Motor neuron (in vitro differentiated cells): ENCODE measurements around the gene MRI1. TPM values are rescaled to one million over a fixed set of nuclear protein-coding genes. Genes with fewer than 3 reads are reported as not detected.
"Not testable (repeated sequence)": the region's sequence is repeated elsewhere in the genome, so short reads cannot be mapped to it uniquely, and the experiment has no call there.

Source experiments
- ATAC-seq, 8 experiments: fragments of 200-7000 bp; cut with Tn5 transposase; replicated peaks in 6 of 8; 2 replicates each; pipeline ENCODE4 v1.8.0; 2021; ENCODE audit warnings: mild to moderate bottlenecking in 8 of 8, moderate library complexity in 8 of 8
- H3K27ac ChIP-seq, 2 donors: fragments of 250-450 bp; sonication (Bioruptor Pico); 2 replicates each; pipeline ENCODE4 v1.9.0; 2021; ENCODE audit warnings: antibody characterized with exemption in 2 of 2, mild to moderate bottlenecking in 2 of 2, moderate library complexity in 1 of 2
- H3K4me1 ChIP-seq, 2 donors: fragments of 250-450 bp; sonication (Bioruptor Pico); replicated peaks in 1 of 2; 2 replicates each; pipeline ENCODE4 v1.6.1; 2021; ENCODE audit warnings: antibody characterized with exemption in 2 of 2, mild to moderate bottlenecking in 2 of 2, moderate library complexity in 1 of 2
- H3K4me3 ChIP-seq, 5 donors: fragments of 250-450 bp; sonication (Bioruptor Pico); 2 replicates each; pipeline ENCODE4 v1.9.0; 2021; ENCODE audit warnings: antibody characterized with exemption in 5 of 5, mild to moderate bottlenecking in 5 of 5, moderate library complexity in 4 of 5
- WGBS, 10 experiments: fragments of 450-650 bp; shearing (Covaris generic); methylation state at CpG; one replicate each; pipeline ENCODE4 v1.0.0; 2022; 5-methylcytosine and 5-hydroxymethylcytosine counted together
- in situ Hi-C, 9 experiments: fragments of 400-800 bp; cut with MboI; loops; one replicate each; pipeline ENCODE4 v1.15.0; 2021; ENCODE audit warnings: low sequenced_read_pairs in 9 of 9, low pct_unique_long_range_greater_than_20kb in 2 of 9; ENCODE audit not compliant: unreplicated experiment in 9 of 9
- total RNA-seq, 8 experiments: library from RNA; unstranded; fragments of 300-600 nt; gene quantifications; 2 replicates each; pipeline versions ENCODE4 v1.2.3 to v1.2.4, GENCODE V29; 2022

MRI1 gene
- total RNA-seq, 8 experiments from 2014 or later, result 12.2 to 40.1 (median 20.5) TPM

- in situ Hi-C loops, result loop anchor here in 1 of 9 experiments (10.0 kb wide), 1 partner anchor 81 kb away; no protein-coding TSS in a partner anchor
- Histone ChIP-seq H3K4me3 (no peak overlapping the region), H3K27ac (no peak overlapping the region), H3K4me1 (peaks cover 6 to 14% of the 10 kb centered on the region in 2 donors)
- no peak for ATAC-seq
- WGBS, 10 experiments, result 50 to 100% (median 75%) methylated on average over 1 to 14 of the region's 18 CpGs; no CpG with 5 or more reads in 1 of the 10 experiments
Measured at GRCh38 chr19:13783565-13784500, 19.5 kb downstream of the MRI1 start.

DNA sequence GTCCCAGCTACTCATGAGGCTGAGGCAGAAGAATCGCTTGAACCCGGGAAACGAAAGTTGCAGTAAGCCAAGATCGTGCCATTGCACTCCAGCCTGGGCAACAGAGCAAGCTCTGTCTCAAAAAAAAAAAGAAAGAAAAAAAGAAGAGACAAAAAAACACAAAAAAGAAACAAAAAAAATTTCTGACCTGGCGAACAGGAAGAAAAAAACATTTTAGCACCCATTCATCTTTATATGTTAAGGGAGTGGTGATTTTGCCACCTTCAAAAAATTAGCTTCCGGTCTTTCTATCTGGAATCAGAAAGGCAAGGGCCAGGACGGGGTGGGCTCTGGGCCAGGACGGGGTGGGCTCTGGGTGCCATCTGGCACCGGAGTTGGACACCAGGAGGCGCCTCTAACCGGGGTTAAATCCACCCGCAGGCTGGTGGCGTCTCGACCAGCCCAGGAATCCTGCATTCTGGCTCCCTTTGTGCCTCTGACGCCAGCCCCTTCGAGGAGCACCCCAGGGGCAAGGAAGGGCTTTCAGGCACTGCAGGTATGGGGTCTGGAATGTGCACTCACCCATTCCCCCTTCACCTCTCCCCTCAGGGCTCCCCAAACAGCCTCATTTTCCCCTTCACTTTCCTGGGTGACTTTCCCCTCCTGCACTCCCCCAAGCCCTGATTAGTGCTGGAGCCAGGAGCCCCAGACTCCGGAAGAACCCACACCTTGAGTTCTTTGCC lies 20.6 kb downstream of the MRI1 start:
- peak; percentile 5 to 78 (median 70) for ATAC-seq
- H3K27ac ChIP-seq, result no peak overlapping the region
- no peak overlapping the region for H3K4me3 ChIP-seq
- WGBS, 10 experiments, result 25 to 100% (median 84%) methylated on average over 2 to 9 of the region's 17 CpGs; no CpG with 5 or more reads in 3 of the 10 experiments
- H3K4me1 ChIP-seq, result peaks cover 6 to 14% of the 10 kb centered on the region in 2 donors
- in situ Hi-C loops, result loop anchor here in 1 of 9 experiments (10.0 kb wide), 1 partner anchor 80 kb away; no protein-coding TSS in a partner anchor

- in situ Hi-C loops, result loop anchor here in 1 of 9 experiments (10.0 kb wide), 1 partner anchor 76 kb away; no protein-coding TSS in a partner anchor
- Histone ChIP-seq H3K27ac (no peak overlapping the region), H3K4me3 (no peak overlapping the region), H3K4me1 (peaks cover 0 to 5% of the 10 kb centered on the region in 2 donors)
- 38 to 83% (median 70%) methylated on average over 1 to 5 of the region's 8 CpGs; no CpG with 5 or more reads in 1 of the 10 experiments for WGBS, 10 experiments
- no peak for ATAC-seq
Measured at GRCh38 chr19:13788991-13789390, 24.7 kb downstream of the MRI1 start.

DNA sequence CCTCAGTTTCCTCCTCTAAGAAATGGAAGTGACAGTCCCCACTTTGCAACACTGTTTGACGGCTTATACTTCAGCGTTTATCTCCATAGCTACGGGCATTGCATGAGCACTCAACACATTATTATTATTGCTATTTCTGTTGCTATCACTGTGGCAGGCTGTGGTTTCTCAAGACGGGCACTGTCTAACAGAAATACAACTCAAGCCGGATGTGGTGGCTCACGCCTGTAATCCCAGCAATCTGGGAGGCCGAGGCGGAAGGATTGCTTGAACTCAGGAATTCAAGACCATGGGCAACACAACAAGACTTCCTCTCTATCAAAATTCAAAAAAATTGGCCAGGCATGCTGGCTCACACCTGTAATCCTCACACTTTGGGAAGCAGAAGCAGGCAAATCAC lies 26.0 kb downstream of the MRI1 start:
- ATAC-seq, result no peak
- in situ Hi-C loops, result no loop called here
- WGBS, 10 experiments, result 17 to 100% (median 88%) methylated on average over 1 to 6 of the region's 8 CpGs; no CpG with 5 or more reads in 5 of the 10 experiments

DNA sequence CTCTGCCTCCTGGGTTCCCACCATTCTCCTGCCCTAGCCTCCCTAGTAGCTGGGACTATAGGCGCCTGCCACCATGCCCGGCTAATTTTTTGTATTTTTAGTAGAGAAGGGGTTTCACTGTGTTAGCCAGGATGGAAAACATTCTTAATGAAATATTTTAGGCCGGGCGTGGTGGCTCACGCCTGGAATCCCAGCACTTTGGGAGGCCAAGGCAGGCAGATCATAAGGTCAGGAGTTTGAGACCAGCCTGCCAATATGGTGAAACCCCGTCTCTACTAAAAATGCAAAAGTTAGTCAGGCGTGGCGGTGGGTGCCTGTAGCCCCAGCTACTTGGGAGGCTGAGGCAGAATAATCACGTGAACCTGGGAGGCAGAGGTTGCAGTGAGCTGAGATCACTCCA lies 29.0 kb downstream of the MRI1 start:
- in situ Hi-C loops, H3K4me3 ChIP-seq, H3K27ac ChIP-seq, ATAC-seq, H3K4me1 ChIP-seq: not testable (repeated sequence)
- WGBS, 10 experiments, result 78 to 100% (median 91%) methylated on average over 2 to 5 of the region's 9 CpGs; no CpG with 5 or more reads in 4 of the 10 experiments

More for the DNA sequence above, 26.0 kb downstream of the MRI1 start:
- Histone ChIP-seq H3K27ac (no peak overlapping the region), H3K4me1 (no peaks in the 10 kb centered on the region), H3K4me3 (no peak overlapping the region)

DNA sequence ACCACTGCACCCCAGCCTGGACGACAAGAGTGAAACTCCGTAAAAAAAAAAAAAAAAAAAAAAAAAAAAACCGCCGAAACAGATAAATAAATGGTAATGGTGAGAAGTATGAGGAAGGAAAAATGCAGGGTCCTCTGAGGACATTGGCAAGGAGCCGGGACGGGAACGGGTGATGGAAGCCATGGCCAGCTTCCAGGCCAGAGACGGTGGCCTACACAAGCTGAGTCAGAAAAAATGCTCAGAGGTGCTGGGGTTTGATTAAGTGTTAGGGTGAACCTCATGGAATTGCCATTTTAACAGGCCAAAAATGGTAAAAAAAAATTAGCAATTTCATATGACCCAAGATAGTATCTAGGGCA lies 30.1 kb downstream of the MRI1 start:
- WGBS, 10 experiments, result 3 to 89% (median 63%) methylated on average over 2 to 8 of the region's 8 CpGs; no CpG with 5 or more reads in 1 of the 10 experiments
- H3K4me1 ChIP-seq, result peaks cover 7 to 8% of the 10 kb centered on the region in 2 donors
- in situ Hi-C loops, result no loop called here
- ATAC-seq, result peak in 2 of 8 experiments; percentile 1
- H3K4me3 ChIP-seq, result peak overlapping the region; percentile 54 to 99 (median 96)
- H3K27ac ChIP-seq, result no peak overlapping the region

DNA sequence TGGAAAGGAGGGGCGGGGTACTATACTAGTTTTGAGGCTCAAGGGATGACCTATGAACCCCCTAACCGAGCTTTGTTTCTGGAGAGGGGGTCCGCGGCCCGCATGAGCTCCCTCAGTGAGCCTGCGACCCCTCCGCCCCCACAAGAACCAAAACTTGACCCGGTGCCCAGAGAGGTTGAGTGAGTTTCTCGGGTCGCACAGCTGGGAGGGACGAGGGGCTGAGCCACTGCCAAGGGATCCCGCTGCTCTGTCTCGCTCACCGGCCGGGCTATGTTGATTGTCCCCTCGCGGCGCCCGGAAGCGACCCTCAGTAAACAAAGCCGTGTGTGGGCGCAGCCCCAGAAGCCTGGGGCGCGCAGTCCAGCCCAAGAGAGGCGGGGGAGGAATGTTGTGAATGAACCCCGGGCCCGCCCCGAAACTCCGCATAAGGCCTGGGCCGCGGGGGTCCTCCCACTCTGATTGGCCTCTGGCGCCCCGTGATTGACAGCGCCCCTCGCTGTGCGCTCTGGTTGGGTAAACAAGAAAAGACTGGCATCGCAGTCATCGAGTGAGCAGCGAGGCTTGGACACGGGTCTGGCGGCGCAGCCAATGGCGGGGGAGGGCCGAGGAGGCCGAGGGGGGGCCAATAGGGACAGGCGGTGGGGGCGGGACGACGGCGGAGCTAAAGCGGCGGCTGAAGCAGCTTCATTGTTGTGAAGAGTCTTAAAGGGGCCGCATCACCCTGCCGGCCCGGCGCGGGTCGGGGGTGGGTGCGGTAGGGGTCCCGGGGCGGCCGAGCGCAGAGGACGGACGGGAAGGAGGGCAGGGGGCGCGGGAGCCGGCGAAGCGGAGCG lies 30.7 kb downstream of the MRI1 start, which contains the start of gene ZSWIM4:
TSS of gene ZSWIM4 (plus strand) at position 687 of the 833 bp plus-strand sequence. CDS start 206 bp downstream, outside the sequence.
- Histone ChIP-seq H3K4me3 (peak within 1 kb of the TSS; percentile 89 to 99 (median 96)), H3K4me1 (peaks cover 7 to 8% of the 10 kb centered on the region in 2 donors), H3K27ac (peak within 1 kb of the TSS; percentile 76 to 85)
- peak; percentile 85 to 98 (median 98) for ATAC-seq
- in situ Hi-C loops, result no loop called here
- WGBS, 10 experiments, result 0 to 21% (median 3%) methylated on average over 6 to 13 of the region's 71 CpGs; no CpG with 5 or more reads in 4 of the 10 experiments

DNA sequence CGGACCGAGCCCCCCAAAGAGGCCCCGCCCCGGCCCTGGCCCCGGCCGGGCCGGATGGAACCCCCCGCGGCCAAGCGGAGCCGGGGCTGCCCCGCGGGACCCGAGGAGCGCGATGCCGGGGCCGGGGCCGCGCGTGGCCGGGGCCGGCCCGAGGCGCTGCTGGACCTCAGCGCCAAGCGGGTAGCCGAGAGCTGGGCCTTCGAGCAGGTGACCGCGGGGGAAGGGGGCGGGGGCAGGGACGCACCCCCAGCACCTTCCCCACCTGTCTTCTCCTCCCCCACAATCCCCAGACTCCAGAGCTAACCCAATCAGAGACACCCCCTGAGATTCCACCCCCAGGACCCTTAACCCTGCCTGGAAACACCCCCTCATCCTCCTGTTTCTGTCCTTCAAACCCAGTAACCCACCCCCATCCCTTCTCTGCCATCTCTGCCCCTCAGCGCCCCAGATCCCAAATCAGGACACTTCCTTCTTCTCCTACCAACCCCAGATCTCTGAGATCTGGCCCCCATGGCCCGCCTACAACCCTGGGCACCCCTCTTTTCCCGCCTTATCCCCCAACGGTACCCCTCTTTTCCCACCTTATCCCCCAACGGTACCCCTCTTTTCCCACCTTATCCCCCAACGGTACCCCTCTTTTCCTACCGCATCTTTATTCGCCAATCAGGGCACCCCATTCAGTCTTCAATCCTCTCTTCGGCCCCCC lies 31.4 kb downstream of the MRI1 start:
- peak overlapping the region; percentile 89 to 99 (median 96) for H3K4me3 ChIP-seq
- H3K27ac ChIP-seq, result peak overlapping the region; percentile 76 to 85
- H3K4me1 ChIP-seq, result peaks cover 7 to 8% of the 10 kb centered on the region in 2 donors
- 0 to 14% methylated on average over 1 of the region's 42 CpGs; no CpG with 5 or more reads in 8 of the 10 experiments for whole genome bisulfite sequencing, 10 experiments
- in situ Hi-C loops, result no loop called here
- ATAC-seq, result peak; percentile 6 to 51 (median 44)

DNA sequence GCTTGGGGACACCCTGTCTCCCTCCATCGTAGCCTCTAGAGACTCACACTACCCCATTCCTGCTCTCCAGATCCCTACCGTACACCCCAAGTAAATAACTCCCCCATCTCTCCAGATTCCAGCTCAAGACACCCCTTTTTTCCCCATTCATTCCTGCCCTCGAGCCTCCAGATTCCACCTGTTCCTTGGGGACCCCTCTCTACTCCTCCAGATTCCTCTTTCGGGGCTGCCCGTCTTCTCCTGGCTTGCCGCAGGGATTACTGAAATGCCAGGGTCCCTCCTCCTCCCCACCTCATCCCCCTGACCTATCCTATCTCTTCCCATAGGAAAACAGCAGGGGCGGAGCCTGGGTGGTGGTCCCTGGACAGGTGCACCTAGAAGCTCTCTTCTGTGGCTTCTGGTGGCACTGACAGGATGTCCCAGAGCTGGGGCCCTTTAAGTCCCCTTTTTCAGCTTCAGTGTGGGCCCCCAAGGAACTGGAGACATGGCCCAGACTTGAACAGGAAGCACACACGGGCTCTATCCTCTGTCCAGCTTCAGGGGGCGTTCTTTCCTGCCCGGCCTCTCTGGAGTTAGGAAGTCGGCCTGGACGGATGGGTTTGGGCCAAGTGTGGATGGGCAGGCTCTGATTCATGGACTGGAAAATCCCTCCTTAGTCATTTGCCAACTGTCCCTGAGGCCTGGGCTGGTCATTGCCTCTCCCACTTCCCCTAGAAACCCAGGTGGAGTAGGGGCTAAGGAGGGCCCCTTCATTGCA lies 32.2 kb downstream of the MRI1 start:
- Histone ChIP-seq H3K4me1 (peaks cover 7 to 8% of the 10 kb centered on the region in 2 donors), H3K27ac (no peak overlapping the region), H3K4me3 (peak overlapping the region; percentile 89 to 99 (median 96))
- 0 to 45% (median 15%) methylated on average over 2 to 7 of the region's 12 CpGs; no CpG with 5 or more reads in 2 of the 10 experiments for WGBS, 10 experiments
- in situ Hi-C loops, result no loop called here
- ATAC-seq, result peak in 3 of 8 experiments; percentile 2 to 14 (median 9)

DNA sequence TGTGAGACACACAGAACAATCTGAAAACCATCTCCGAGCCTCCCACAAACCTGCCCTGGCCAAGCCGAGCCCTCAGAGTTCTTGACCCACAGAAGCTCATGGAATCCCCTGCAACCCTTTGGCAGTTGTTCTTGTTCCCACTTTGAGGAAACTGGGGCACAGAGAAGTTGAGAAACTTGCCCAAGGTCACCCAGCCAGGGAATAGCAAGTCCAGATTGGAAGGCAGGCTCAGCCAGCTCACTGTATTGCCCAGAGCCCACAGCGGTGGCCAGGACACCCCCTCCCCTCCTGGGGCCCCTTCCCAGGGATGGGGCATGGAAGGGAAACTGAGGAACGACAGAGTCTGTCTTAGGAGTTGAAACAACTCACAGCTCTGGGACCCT lies 32.7 kb downstream of the MRI1 start:
- H3K4me3 ChIP-seq, result peak overlapping the region in 3 of 5 donors; percentile 95 to 97 (median 96)
- H3K27ac ChIP-seq, result no peak overlapping the region
- peaks cover 7 to 8% of the 10 kb centered on the region in 2 donors for H3K4me1 ChIP-seq
- in situ Hi-C loops, result no loop called here
- ATAC-seq, result no peak
- WGBS, 10 experiments, result 17 to 82% (median 80%) methylated on average over 1 to 2 of the region's 4 CpGs; no CpG with 5 or more reads in 5 of the 10 experiments

DNA sequence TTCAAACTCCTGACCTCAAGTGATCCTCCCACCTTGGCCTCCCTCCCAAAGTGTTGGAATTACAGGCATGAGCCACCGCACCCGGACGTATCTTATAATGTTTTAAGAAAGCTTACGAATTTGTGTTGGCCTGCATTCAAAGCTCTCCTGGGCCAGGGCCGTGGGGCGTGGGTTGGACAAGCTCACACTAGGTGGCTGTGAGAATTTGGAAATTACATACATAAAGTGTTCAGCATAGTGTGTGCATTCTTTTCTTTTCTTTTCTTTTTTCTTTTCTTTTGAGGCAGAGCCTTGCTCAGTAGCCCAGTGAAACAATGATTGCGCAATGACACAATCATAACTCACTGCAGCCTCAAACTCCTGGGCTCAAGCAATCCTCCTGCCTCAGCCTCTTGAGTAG lies 33.5 kb downstream of the MRI1 start:
- no peak overlapping the region for H3K27ac ChIP-seq
- no peak overlapping the region for H3K4me3 ChIP-seq
- 0 to 100% (median 85%) methylated on average over 1 to 7 of the region's 7 CpGs; no CpG with 5 or more reads in 3 of the 10 experiments for WGBS, 10 experiments
- H3K4me1 ChIP-seq, result peaks cover 7 to 8% of the 10 kb centered on the region in 2 donors
- ATAC-seq, result peak in 1 of 8 experiments; percentile 3
- in situ Hi-C loops, result no loop called here
